ENCODE measurements around the gene PXN. TPM values are rescaled to one million over a fixed set of nuclear protein-coding genes. Genes with fewer than 3 reads are reported as not detected.
A peak's percentile ranks its signal among the peaks of the same experiment; 100 is the strongest.
"Not testable (repeated sequence)": the region's sequence is repeated elsewhere in the genome, so short reads cannot be mapped to it uniquely, and the experiment has no call there.

PXN gene
- total and polyA plus RNA-seq, 10 donors, result 22.3 to 161 (median 114) TPM

DNA sequence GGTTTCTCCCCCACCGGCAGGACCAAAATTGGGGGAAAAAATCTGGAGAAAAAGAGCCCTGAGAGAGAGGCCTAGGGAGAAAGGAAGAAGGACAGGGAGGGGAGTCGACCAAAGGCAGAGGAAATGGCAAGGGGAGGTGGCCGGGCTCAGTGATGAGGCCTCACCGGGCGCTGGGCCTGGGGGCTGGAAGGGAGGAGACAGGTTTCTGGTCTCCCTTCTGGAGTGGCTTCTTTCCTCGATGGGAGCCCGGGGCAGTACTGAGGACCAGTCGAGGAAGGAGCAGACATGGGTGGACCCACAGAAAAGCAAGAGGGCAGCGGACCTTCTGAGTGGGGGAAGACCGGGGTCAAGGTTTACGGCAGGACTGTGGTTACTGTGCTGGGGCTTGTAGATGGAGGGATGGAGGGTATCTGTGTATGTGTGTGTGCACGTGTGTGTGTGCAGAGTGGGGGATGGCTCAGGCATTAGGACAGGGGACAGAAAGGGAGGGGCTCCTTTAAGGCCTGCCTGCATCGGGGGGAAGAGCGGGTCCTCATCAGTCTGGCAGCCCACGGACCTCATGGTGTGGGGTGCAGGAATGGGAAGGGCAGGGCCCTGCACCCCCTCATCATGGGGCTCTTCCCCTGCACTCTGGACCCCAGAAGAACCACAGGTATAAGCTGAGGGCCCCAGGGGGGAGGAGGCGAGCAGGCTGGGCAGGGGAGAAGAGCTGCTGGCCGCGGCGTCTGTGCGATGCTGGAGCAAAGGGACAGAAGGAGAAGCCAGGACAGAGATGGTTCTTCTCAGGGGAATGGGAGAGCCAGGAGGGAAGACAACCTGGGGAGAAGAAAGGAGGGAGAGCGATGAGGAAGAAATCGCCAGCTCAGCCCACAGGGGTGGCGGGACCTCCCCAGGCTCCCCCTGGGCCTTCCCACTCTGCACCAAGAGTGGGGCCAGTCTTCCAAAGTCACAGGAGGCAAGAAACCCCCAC lies 49.5 kb downstream of the PXN start:
- TF ChIP-seq POLR2AphosphoS5 (IDR thresholded peaks at IDR 0.05), result no peak
- TF ChIP-seq, protein P1, sequence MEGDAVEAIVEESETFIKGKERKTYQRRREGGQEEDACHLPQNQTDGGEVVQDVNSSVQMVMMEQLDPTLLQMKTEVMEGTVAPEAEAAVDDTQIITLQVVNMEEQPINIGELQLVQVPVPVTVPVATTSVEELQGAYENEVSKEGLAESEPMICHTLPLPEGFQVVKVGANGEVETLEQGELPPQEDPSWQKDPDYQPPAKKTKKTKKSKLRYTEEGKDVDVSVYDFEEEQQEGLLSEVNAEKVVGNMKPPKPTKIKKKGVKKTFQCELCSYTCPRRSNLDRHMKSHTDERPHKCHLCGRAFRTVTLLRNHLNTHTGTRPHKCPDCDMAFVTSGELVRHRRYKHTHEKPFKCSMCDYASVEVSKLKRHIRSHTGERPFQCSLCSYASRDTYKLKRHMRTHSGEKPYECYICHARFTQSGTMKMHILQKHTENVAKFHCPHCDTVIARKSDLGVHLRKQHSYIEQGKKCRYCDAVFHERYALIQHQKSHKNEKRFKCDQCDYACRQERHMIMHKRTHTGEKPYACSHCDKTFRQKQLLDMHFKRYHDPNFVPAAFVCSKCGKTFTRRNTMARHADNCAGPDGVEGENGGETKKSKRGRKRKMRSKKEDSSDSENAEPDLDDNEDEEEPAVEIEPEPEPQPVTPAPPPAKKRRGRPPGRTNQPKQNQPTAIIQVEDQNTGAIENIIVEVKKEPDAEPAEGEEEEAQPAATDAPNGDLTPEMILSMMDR (IDR thresholded peaks at IDR 0.05 in 8 of 11, conservative IDR thresholded peaks at IDR 0.05 in 3 of 11), result no peak
- no peak for TF ChIP-seq POLR2A (IDR thresholded peaks at IDR 0.05)
- Histone ChIP-seq H3K27ac (peak overlapping the region in 5 of 8 donors; percentile 20 to 62 (median 55)), H3K4me1 (peaks cover 0 to 32% (median 19%) of the 10 kb centered on the region in 6 donors), H3K9me3 (no peaks in the 10 kb centered on the region), H3K36me3 (peaks cover 0 to 100% (median 81%) of the 10 kb centered on the region in 6 donors), H3K4me3 (no peak overlapping the region), H3K27me3 (replicated peaks in 1 of 7) (no peaks in the 10 kb centered on the region)
- no peak for DNase-seq
- intact Hi-C loops (cut with DNase I; ENCODE audit: low total_unique reads), result loop anchor here (10.0 kb wide), 1 partner anchor 49 kb away; the partner anchor contains the start of gene PXN
- 73 to 85% (median 77%) methylated on average over 21 to 23 of the region's 23 CpGs for WGBS, 5 donors

DNA sequence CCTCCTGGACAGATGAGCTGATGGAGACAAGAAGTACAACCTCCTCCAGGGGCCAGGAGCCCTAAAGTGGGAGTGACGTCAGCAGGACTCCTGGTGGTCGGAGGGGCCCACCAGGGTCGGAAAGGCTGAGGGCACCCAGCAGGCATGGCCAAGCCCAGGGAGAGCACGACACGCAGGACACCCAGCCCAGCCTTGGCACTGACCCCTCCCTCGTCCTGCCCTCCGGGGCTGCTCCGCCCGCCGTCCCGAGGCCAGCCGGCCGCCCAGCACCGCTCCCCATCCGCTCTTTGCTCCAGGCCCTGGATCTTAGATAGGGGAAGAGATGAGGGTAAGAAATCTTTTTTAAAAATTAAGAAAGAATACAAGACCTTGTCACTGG lies 50.2 kb downstream of the PXN start:
- intact Hi-C loops (cut with DNase I; ENCODE audit: low total_unique reads), result loop anchor here (10.0 kb wide), 1 partner anchor 49 kb away; the partner anchor contains the start of gene PXN
- H3K9me3 ChIP-seq, result no peaks in the 10 kb centered on the region
- TF ChIP-seq POLR2AphosphoS5 (IDR thresholded peaks at IDR 0.05) (peak in 2 of 3 donors; percentile 56 to 75), POLR2A (IDR thresholded peaks at IDR 0.05) (no peak)
- no peaks in the 10 kb centered on the region for H3K27me3 ChIP-seq (replicated peaks in 1 of 7)
- peak overlapping the region in 5 of 8 donors; percentile 20 to 62 (median 55) for H3K27ac ChIP-seq
- 72 to 81% (median 79%) methylated on average over 14 to 15 of the region's 15 CpGs for WGBS, 5 donors
- no peak overlapping the region for H3K4me3 ChIP-seq
- DNase-seq, result no peak
- H3K4me1 ChIP-seq, result peaks cover 0 to 32% (median 19%) of the 10 kb centered on the region in 6 donors
- H3K36me3 ChIP-seq, result peaks cover 0 to 100% (median 81%) of the 10 kb centered on the region in 6 donors

DNA sequence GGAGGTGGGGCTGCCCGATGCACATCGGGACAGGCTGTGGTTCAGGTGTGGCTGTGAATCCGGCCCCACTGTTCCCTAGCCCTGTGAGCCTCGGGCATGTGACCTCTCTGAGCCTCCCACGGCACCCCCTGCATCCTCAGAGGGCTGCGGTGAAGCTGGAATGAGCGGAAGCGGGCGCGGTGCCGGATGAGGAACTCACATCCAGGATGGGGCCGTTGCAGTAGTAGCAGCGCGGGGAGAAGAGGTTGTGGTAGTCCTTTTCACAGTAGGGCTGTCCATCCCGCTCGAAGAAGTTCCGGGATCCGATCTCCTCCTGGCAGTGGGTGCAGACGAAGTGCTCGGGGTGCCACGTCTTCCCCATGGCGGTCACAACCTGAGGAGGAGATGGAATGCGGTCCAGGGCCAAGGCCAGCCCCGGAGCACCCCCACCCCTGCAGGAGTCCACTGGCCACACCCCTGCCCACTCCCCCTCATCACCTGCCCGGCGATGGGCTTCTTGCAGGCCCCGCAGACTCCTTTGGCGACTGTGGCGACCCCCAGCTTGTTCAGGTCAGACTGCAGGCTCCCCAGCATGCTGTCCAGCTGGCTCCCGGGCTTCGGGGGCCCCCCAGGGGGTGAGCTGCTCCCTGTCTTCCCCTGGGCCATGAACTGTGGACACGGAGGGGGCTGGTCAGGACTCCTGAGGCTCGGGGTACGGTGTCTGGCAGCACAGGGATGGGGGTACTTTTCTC lies 50.7 kb downstream of the PXN start:
- intact Hi-C loops (cut with DNase I; ENCODE audit: low total_unique reads), result loop anchor here (10.0 kb wide), 1 partner anchor 50 kb away; the partner anchor contains the start of gene PXN
- WGBS, 5 donors, result 79 to 94% (median 91%) methylated on average over 20 to 34 of the region's 34 CpGs
- no peak for DNase-seq
- Histone ChIP-seq H3K4me1 (peaks cover 0 to 32% (median 19%) of the 10 kb centered on the region in 6 donors), H3K27ac (peak overlapping the region in 5 of 8 donors; percentile 20 to 62 (median 55)), H3K36me3 (peaks cover 0 to 100% (median 80%) of the 10 kb centered on the region in 6 donors), H3K27me3 (replicated peaks in 1 of 7) (no peaks in the 10 kb centered on the region), H3K9me3 (no peaks in the 10 kb centered on the region), H3K4me3 (no peak overlapping the region)
- TF ChIP-seq POLR2AphosphoS5 (IDR thresholded peaks at IDR 0.05), result peak in 1 of 3 donors; percentile 62
- TF ChIP-seq, protein P1 (IDR thresholded peaks at IDR 0.05 in 8 of 11, conservative IDR thresholded peaks at IDR 0.05 in 3 of 11), result no peak

DNA sequence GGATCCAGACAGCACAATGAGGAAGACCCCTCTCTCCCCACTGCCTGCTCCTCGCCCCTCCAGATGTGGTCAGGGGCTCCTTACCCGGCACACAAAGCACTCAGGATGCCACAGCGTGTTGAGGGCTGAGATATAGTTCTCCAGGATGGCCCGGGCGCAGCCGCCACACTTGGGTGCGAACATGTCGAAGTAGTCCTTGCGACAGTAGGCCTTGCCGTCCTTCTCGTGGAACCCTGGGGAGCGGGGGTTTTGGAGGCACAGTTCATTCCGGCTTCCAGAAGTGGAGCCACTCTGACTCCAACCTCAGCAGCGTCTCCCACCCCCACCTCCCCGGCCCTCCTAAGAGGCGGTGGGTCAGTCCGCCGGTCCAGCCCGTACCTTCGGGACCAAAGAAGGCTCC lies 51.8 kb downstream of the PXN start:
- Histone ChIP-seq H3K27ac (no peak overlapping the region), H3K9me3 (no peaks in the 10 kb centered on the region), H3K4me1 (peaks cover 0 to 32% (median 19%) of the 10 kb centered on the region in 6 donors), H3K36me3 (peaks cover 0 to 95% (median 70%) of the 10 kb centered on the region in 6 donors), H3K4me3 (no peak overlapping the region), H3K27me3 (replicated peaks in 1 of 7) (no peaks in the 10 kb centered on the region)
- no peak for DNase-seq
- WGBS, 5 donors, result 95 to 100% (median 96%) methylated on average over 4 to 20 of the region's 20 CpGs
- intact Hi-C loops (cut with DNase I; ENCODE audit: low total_unique reads), result loop anchor here (10.0 kb wide), 1 partner anchor 51 kb away; the partner anchor contains the start of gene PXN
- TF ChIP-seq, protein P1 (IDR thresholded peaks at IDR 0.05 in 8 of 11, conservative IDR thresholded peaks at IDR 0.05 in 3 of 11), result no peak
- TF ChIP-seq POLR2A (IDR thresholded peaks at IDR 0.05) (no peak), POLR2AphosphoS5 (IDR thresholded peaks at IDR 0.05) (peak in 1 of 3 donors; percentile 68)

DNA sequence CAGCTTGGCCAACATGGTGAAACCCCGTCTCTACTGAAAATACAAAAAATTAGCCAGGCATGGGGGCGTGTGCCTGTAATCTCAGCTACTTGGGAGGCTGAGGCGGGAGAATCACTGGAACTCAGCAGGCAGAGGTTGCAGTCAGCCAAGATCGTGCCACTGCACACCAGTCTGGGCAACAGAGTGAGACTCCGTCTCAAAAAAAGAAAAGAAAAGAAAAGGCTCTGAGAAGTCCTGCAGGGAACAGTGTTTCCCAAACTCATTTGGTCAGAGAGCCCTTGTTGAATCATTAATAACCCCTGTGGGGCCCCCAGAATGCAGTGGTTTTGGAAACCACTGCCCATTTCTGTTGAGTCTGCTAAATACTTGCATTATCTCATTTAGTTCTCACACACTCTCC lies 52.3 kb downstream of the PXN start:
- not testable (repeated sequence) for DNase-seq; H3K27me3 ChIP-seq (replicated peaks in 1 of 7); H3K27ac ChIP-seq; H3K9me3 ChIP-seq; H3K4me3 ChIP-seq
- WGBS, 5 donors, result 92 to 97% (median 93%) methylated on average over 5 of the region's 5 CpGs
- Histone ChIP-seq H3K36me3 (peaks cover 0 to 90% (median 64%) of the 10 kb centered on the region in 6 donors), H3K4me1 (peaks cover 0 to 32% (median 19%) of the 10 kb centered on the region in 6 donors)
- intact Hi-C loops (cut with DNase I; ENCODE audit: low total_unique reads), result loop anchor here (10.0 kb wide), 1 partner anchor 52 kb away; the partner anchor contains the start of gene PXN
